ENCODE measurements around the gene RAD51B. TPM values are rescaled to one million over a fixed set of nuclear protein-coding genes. Genes with fewer than 3 reads are reported as not detected.

The RAD51B gene
- total RNA-seq, 1 donor from 2014 or later: 17.0 TPM

DNA sequence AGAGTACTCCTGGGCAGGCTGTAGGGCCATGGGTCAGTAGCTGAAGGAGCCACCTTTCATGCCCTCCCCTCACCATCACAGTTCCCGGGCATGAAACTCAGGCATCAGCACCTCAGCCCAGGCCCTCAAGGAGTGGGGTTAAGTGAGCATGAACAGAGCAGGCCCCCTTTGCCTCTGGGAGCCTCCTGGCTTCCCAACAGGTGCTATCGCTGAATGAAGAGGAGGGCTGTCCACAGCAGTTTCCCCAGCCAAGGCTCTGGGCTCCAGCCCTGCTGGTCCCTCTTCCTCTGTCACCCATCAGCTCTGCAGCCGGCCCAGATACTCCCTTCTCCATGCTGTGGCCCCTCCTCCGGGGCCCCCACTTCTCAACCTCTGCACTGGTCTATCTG lies 789.0 kb downstream of the RAD51B start:
- DNase-seq (ENCODE audit: low read depth): no peak

- DNase-seq (ENCODE audit: low read depth): no peak
Measured at GRCh38 chr14:68609012-68609411, 789.4 kb downstream of the RAD51B start.

GRCh38 chr14:68610251-68610793 lies 790.7 kb downstream of the RAD51B start:
- no peak for DNase-seq (ENCODE audit: low read depth)

DNA sequence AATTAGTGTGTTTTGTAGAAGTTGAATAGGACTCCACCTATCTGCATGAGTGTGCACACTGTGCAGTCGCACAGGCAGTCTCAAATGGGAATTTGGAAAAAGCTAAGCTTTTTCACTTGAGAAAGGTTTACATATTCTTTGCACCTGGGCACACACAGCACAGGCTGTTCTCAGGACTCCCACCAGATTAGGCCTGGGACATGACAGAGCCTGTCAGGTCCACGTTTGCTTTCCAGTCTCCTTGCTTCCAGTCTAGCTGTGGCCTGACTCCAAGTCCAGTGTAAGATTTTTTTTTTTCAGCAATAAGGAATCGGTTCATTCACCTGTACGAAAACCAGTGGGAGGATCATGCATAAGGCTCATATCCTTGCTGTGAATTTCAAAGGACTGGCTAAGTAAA lies 792.0 kb downstream of the RAD51B start:
- DNase-seq (ENCODE audit: low read depth): no peak

DNA sequence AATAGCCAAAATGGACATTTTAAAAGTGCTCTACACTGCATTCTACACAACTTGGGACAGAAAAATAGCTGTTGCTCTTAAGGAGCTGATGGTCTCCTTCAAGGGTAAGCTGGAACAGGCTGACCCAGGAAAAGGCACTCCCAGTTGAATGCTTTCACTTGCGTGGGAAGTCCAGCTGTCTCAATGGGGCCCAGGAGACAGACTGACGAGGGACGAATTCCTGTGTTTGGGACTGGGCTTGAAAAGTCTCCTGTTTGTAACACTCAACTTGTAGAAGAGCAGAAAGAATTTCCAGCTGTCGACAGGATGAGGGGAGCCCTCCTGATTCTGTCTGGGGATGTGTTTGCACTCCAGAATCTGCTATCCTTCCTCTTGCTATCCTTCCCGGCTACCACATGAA lies 792.5 kb downstream of the RAD51B start:
- no peak for DNase-seq (ENCODE audit: low read depth)

- DNase-seq (ENCODE audit: low read depth): peak; percentile 37
Measured at GRCh38 chr14:68616221-68616902, 796.8 kb downstream of the RAD51B start.

- peak; percentile 54 for DNase-seq (ENCODE audit: low read depth)
Measured at GRCh38 chr14:68619790-68620574, 800.4 kb downstream of the RAD51B start.

- DNase-seq (ENCODE audit: low read depth): peak; percentile 65
Measured at GRCh38 chr14:68621400-68622365, 802.1 kb downstream of the RAD51B start.

- no peak for DNase-seq (ENCODE audit: low read depth)
Measured at GRCh38 chr14:68622856-68623255, 803.3 kb downstream of the RAD51B start.

- no peak for DNase-seq (ENCODE audit: low read depth)
Measured at GRCh38 chr14:68623307-68623706, 803.7 kb downstream of the RAD51B start.

DNA sequence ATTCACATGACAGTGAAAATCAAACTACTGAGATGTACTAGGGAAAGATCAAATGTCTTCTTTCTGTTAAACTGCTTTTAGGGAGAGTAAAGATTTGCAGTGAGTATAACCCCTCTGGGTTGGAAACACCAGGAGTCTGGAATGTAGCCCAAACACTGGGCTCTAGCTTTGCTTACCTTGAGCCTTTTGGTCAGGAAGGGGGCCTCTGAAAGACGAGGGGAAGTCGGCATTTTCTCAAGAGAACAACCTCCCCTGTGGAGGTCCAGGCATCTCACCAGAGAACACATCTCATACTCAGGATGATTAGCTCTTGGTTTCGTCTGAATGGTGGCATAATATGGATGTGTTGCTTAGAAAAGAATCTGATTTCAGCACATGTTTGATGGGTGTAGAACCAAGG lies 804.2 kb downstream of the RAD51B start:
- no peak for DNase-seq (ENCODE audit: low read depth)

DNA sequence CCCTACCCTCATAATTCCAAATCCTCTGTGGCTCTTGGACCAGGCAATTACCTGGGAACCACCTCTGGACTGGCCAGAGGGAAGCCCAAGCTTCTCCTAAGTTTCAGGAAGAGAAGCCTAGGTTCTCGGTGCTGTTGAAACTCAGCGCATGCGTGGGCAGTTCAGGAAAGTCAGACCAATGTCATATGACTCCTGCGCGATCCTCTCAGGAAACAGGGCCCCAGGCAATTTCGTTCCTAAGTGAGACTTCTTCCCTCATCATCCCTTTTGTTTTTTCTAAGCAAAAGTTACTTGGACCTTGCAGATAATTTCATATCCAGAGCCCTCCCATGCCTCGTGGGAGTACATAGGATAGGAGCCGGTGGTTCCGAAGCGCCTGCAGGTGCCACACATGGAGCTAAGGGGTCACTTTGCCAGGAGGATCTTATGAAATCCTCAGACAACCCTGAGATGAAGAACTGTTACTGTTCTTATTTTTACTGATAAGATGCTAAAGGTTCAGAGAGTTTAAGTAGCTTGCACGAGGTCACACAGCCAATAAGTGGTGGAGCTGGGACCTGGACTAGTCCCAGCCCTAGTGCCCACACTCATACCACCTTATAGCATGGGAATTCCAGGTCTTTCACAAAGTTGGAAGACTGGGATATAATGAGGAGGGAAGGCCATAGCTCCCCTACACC lies 805.1 kb downstream of the RAD51B start:
- no peak for DNase-seq (ENCODE audit: low read depth)

DNA sequence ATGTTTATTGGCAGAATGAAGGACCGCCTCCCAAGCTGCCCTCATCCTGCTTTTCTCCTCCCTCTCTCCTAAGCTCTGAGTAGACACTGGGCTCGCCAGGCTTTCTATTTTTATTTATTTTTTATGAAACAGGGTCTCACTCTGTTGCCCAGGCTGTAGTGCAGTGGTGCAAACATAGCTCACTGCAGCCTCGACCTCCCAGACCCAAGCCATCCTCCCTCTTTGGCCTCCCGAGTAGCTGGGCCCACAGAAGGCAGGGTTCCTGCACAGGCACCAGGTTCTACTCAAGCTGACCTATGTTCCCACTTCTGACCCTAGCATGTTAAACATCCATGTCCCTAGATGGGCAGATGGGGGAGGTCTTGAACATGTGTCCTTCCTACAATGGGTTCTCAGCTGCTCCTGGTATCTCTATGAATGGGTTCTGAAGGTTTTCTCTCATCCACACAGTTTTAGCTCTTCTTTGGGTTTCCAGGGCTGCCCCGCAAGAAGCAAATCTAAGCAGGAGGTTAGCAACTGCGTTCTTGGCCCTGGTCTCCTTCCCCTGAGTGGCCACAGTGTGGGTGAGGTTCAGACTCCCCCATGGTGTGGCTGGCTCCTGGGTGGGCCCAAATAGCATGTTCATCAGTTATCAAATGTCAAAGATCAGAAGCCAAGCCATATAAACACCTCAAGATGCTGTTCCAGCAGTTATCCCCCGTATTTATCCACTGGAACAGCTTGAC lies 805.9 kb downstream of the RAD51B start:
- DNase-seq (ENCODE audit: low read depth): no peak

- no peak for DNase-seq (ENCODE audit: low read depth)
Measured at GRCh38 chr14:68626386-68626785, 806.8 kb downstream of the RAD51B start.

- DNase-seq (ENCODE audit: low read depth): peak; percentile 94
Measured at GRCh38 chr14:68627050-68627867, 807.7 kb downstream of the RAD51B start.

GRCh38 chr14:68627868-68628604 lies 808.5 kb downstream of the RAD51B start:
- no peak for DNase-seq (ENCODE audit: low read depth)

DNA sequence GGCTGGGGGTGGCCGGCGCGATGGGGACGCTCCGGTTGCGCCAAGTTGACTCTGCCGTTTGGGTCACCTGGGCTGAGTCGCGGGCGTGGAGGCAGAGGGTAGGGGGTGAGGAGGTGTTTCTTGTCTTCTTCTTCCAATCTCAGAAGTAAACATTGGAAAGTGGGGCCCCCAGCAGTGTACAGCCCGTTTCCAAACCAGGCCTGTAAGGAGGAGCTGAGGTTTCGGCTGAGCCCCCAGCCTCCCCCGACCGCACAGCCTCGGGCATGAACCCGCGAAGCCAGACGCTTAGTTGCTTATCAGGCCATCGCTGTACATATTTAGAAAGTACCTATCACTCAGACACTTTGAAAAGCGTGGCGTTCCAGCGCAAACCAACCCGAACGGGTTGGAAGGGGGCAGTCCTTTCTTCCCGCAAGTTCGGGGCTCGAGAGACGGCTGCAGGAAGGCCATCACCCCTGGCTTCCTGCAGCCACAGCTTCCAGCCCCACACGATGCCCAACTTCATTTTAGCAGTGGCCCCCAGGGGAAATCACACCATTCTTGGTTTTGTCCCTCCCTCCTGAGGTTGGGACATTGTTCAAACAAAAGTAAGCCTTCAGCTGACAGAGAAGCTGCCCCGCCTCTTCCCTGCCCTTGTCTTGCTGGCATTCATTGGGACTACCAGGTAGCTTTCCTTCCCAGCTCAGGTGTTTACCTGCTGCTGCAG lies 809.2 kb downstream of the RAD51B start:
- no peak for DNase-seq (ENCODE audit: low read depth)

DNA sequence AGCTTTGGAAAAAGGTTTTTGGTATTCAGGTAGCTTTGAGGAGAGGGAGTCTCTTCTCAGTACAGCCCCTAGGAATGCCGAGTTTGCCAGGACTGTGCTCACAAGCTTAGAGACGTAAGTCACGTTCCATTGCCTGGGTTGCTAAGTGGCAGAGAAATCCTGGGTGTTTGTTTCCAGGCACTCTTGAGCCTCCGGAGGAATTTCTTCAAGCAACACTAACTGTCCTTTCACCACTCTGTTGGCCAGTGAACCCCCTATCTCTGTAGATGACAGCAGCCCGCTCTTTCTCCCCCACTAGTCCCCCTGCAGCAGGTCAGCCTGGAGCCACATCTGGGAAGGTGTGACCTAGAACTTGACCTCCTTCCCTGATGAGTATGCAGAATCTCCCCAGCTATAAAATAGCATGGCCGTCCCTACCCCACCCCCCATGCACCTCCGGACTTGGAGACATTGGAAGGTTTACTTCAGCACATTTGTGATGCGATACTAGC lies 810.5 kb downstream of the RAD51B start:
- peak; percentile 42 for DNase-seq (ENCODE audit: low read depth)
